ENCODE results near the gene NTN1.

NTN1 gene

GRCh38 chr17:9087921-9088320 is 66.6 kb downstream of the NTN1 start:
- no peaks in the 10 kb centered on the region for H4K20me1 ChIP-seq (ENCODE audit: low read depth, low read length)
- no peak overlapping the region for H3K9ac ChIP-seq (ENCODE audit: low read length)
- no peak overlapping the region for H3K27ac ChIP-seq (ENCODE audit: low read depth, low read length)
- TF ChIP-seq CTCF (IDR thresholded peaks at IDR 0.05; ENCODE audit: insufficient read depth, low read length, poor library complexity, severe bottlenecking) (no peak), EZH2phosphoT487 (conservative IDR thresholded peaks at IDR 0.05; ENCODE audit: low read length) (no peak)
- H3K36me3 ChIP-seq (ENCODE audit: low read length) = no peaks in the 10 kb centered on the region
- no peak overlapping the region for H2AFZ ChIP-seq (ENCODE audit: low read depth, low read length, severe bottlenecking)
- H3K79me2 ChIP-seq (ENCODE audit: insufficient read depth, low read length) = no peaks in the 10 kb centered on the region
- no peaks in the 10 kb centered on the region for H3F3A ChIP-seq (ENCODE audit: insufficient read depth)
- no peak overlapping the region for H3K4me3 ChIP-seq (ENCODE audit: insufficient read depth, low read length, poor library complexity, severe bottlenecking)
- H3K4me2 ChIP-seq (ENCODE audit: low read depth, low read length, poor library complexity, severe bottlenecking) = no peak overlapping the region
- H3K9me3 ChIP-seq (ENCODE audit: insufficient read depth, low read length) = no peaks in the 10 kb centered on the region
- no peaks in the 10 kb centered on the region for H3K27me3 ChIP-seq (ENCODE audit: low read length)
- no peaks in the 10 kb centered on the region for H3K9me2 ChIP-seq (replicated peaks; ENCODE audit: insufficient read depth, low read length)

- no peaks in the 10 kb centered on the region for H3K79me2 ChIP-seq (ENCODE audit: insufficient read depth, low read length)
- H3K27ac ChIP-seq (ENCODE audit: low read depth, low read length) = no peak overlapping the region
- H3K9me3 ChIP-seq (ENCODE audit: insufficient read depth, low read length) = no peaks in the 10 kb centered on the region
- no peak overlapping the region for H3K4me3 ChIP-seq (ENCODE audit: insufficient read depth, low read length, poor library complexity, severe bottlenecking)
- no peak for TF ChIP-seq CTCF (IDR thresholded peaks at IDR 0.05; ENCODE audit: insufficient read depth, low read length, poor library complexity, severe bottlenecking)
- TF ChIP-seq EZH2phosphoT487 (conservative IDR thresholded peaks at IDR 0.05; ENCODE audit: low read length) = no peak
- H3K36me3 ChIP-seq (ENCODE audit: low read length) = no peaks in the 10 kb centered on the region
- no peaks in the 10 kb centered on the region for H3K9me2 ChIP-seq (replicated peaks; ENCODE audit: insufficient read depth, low read length)
- no peak overlapping the region for H2AFZ ChIP-seq (ENCODE audit: low read depth, low read length, severe bottlenecking)
- no peak overlapping the region for H3K4me2 ChIP-seq (ENCODE audit: low read depth, low read length, poor library complexity, severe bottlenecking)
- H3K27me3 ChIP-seq (ENCODE audit: low read length) = no peaks in the 10 kb centered on the region
- no peaks in the 10 kb centered on the region for H3F3A ChIP-seq (ENCODE audit: insufficient read depth)
- no peak overlapping the region for H3K9ac ChIP-seq (ENCODE audit: low read length)
- no peaks in the 10 kb centered on the region for H4K20me1 ChIP-seq (ENCODE audit: low read depth, low read length)
Measured at GRCh38 chr17:9090641-9091096, 69.4 kb downstream of the NTN1 start.

DNA sequence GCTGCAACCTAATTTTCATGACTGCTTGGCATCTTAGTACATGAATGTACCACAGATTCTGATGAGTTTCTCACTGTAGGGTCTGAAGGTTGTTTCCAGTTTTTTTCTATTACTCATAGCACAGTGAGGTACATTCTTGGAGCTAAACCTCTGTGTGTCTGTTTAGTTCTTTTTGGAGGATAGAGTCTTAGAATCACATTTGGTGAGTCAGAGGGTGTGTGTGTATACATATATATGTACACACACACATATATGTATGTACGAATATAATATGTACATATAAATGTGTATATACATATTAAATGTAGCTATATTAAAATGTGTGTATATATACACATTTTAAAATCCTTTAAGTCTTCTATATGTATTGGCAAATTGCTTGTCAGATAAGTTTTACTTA is 72.9 kb downstream of the NTN1 start:
- TF ChIP-seq CTCF (IDR thresholded peaks at IDR 0.05; ENCODE audit: insufficient read depth, low read length, poor library complexity, severe bottlenecking) = no peak
- TF ChIP-seq EZH2phosphoT487 (conservative IDR thresholded peaks at IDR 0.05; ENCODE audit: low read length) = no peak
- Histone ChIP-seq H3K79me2 (ENCODE audit: insufficient read depth, low read length) (no peaks in the 10 kb centered on the region), H3K36me3 (ENCODE audit: low read length) (no peaks in the 10 kb centered on the region), H3K9ac (ENCODE audit: low read length) (no peak overlapping the region), H3K9me3 (ENCODE audit: insufficient read depth, low read length) (no peaks in the 10 kb centered on the region), H4K20me1 (ENCODE audit: low read depth, low read length) (no peaks in the 10 kb centered on the region), H3F3A (ENCODE audit: insufficient read depth) (no peaks in the 10 kb centered on the region), H3K9me2 (replicated peaks; ENCODE audit: insufficient read depth, low read length) (no peaks in the 10 kb centered on the region), H3K4me2 (ENCODE audit: low read depth, low read length, poor library complexity, severe bottlenecking) (no peak overlapping the region), H2AFZ (ENCODE audit: low read depth, low read length, severe bottlenecking) (no peak overlapping the region), H3K4me3 (ENCODE audit: insufficient read depth, low read length, poor library complexity, severe bottlenecking) (no peak overlapping the region), H3K27ac (ENCODE audit: low read depth, low read length) (no peak overlapping the region), H3K27me3 (ENCODE audit: low read length) (no peaks in the 10 kb centered on the region)

Data from SU-DHL-6 (cell line).